ENCODE results near the gene NOXO1. TPM values are rescaled to one million over a fixed set of nuclear protein-coding genes. Genes with fewer than 3 reads are reported as not detected.

NOXO1 gene
- total and polyA plus RNA-seq, 2 experiments from 2014 or later: 2.0 to 2.6 TPM

- no peaks in the 10 kb centered on the region for H3K36me3 ChIP-seq (ENCODE audit: insufficient read depth)
- peak overlapping the region; percentile 67 for H3K4me3 Mint-ChIP-seq
- H2AFZ ChIP-seq: peak overlapping the region; percentile 97
- no peaks in the 10 kb centered on the region; the same call in 1 of the 2 replicates for H4K20me1 ChIP-seq (replicated peaks; ENCODE audit: insufficient read depth)
- peaks cover 3% of the 10 kb centered on the region; the same call in 1 of the 3 replicates for H3K36me3 Mint-ChIP-seq (ENCODE audit: low read depth)
- peaks cover 14% of the 10 kb centered on the region for H3K4me1 Mint-ChIP-seq
- H3K27me3 ChIP-seq (ENCODE audit: insufficient read depth): peaks cover 74% of the 10 kb centered on the region
- ATAC-seq (peak; percentile 52), DNase-seq (ENCODE audit: low spot score) (peak; percentile 82)
- H3K79me2 ChIP-seq (replicated peaks; ENCODE audit: insufficient read depth): no peaks in the 10 kb centered on the region
- H3K4me2 ChIP-seq: peak overlapping the region; percentile 89
- no peak overlapping the region for H3K27ac ChIP-seq (ENCODE audit: low read depth)
- H3F3A ChIP-seq (replicated peaks; ENCODE audit: low read depth): peaks cover 8% of the 10 kb centered on the region
- no peak overlapping the region for H3K27ac Mint-ChIP-seq
- H3K27me3 Mint-ChIP-seq (ENCODE audit: insufficient read depth, low read depth, poor library complexity): peaks cover 56% of the 10 kb centered on the region
- no peaks in the 10 kb centered on the region; the same call in 1 of the 2 replicates for H3K4me1 ChIP-seq (ENCODE audit: insufficient read depth)
- TF ChIP-seq EZH2 (IDR thresholded peaks at IDR 0.05; ENCODE audit: low read depth, unreplicated experiment): no peak
- no peak for TF ChIP-seq ZNF114 (CRISPR knock-in tag; IDR thresholded peaks at IDR 0.05)
- H3K9me2 ChIP-seq (ENCODE audit: insufficient read depth): no peaks in the 10 kb centered on the region
- no peaks in the 10 kb centered on the region for H3K9me3 Mint-ChIP-seq
- H3K4me3 ChIP-seq: peak overlapping the region; percentile 68
Observed at GRCh38 chr16:2022723-2023091, 41.4 kb upstream of the NOXO1 start.

GRCh38 chr16:2019921-2020831 is 38.9 kb upstream of the NOXO1 start:
- Histone ChIP-seq H3K9me2 (ENCODE audit: insufficient read depth) (no peaks in the 10 kb centered on the region), H3K79me2 (replicated peaks; ENCODE audit: insufficient read depth) (no peaks in the 10 kb centered on the region), H3K27ac (ENCODE audit: low read depth) (no peak overlapping the region), H3K27me3 (ENCODE audit: insufficient read depth) (peaks cover 55% of the 10 kb centered on the region), H3K4me1 (ENCODE audit: insufficient read depth) (no peaks in the 10 kb centered on the region; the same call in 1 of the 2 replicates), H4K20me1 (replicated peaks; ENCODE audit: insufficient read depth) (no peaks in the 10 kb centered on the region; the same call in 1 of the 2 replicates), H3K4me2 (peak overlapping the region; percentile 85), H2AFZ (peak overlapping the region; percentile 74; the same call in 1 of the 2 replicates), H3F3A (replicated peaks; ENCODE audit: low read depth) (peaks cover 8% of the 10 kb centered on the region), H3K36me3 (ENCODE audit: insufficient read depth) (no peaks in the 10 kb centered on the region), H3K4me3 (peak overlapping the region; percentile 62)
- peak; percentile 38 for TF ChIP-seq EZH2phosphoT487 (IDR thresholded peaks at IDR 0.05; ENCODE audit: unreplicated experiment)
- no peak for TF ChIP-seq CTCF (conservative IDR thresholded peaks at IDR 0.05; ENCODE audit: low read depth in 2 of 2)
- no peak for TF ChIP-seq POLR2AphosphoS5 (IDR thresholded peaks at IDR 0.05; ENCODE audit: low read depth)
- peak; percentile 61 for TF ChIP-seq EZH2 (IDR thresholded peaks at IDR 0.05; ENCODE audit: low read depth, unreplicated experiment)
- TF ChIP-seq NANOG (IDR thresholded peaks at IDR 0.05; ENCODE audit: borderline replicate concordance): no peak
- no peak for TF ChIP-seq ZNF331 (CRISPR knock-in tag; IDR thresholded peaks at IDR 0.05; ENCODE audit: low read depth)
- Mint-ChIP-seq H3K27ac (no peak overlapping the region), H3K4me1 (peaks cover 11% of the 10 kb centered on the region), H3K4me3 (peak overlapping the region; percentile 72), H3K9me3 (no peaks in the 10 kb centered on the region), H3K27me3 (ENCODE audit: insufficient read depth, low read depth, poor library complexity) (peaks cover 49% of the 10 kb centered on the region), H3K36me3 (ENCODE audit: low read depth) (peaks cover 3% of the 10 kb centered on the region; the same call in 1 of the 3 replicates)
- ATAC-seq: peak; percentile 2
- DNase-seq (ENCODE audit: low spot score): peak; percentile 64

Data from GM23338 (cell line).